ACC112 (cell line): ENCODE results near the gene BPIFA3.
"Not testable (repeated sequence)": the region's sequence is repeated elsewhere in the genome, so short reads cannot be mapped to it uniquely, and the experiment has no call there.

Experiments
- H2AFZ ChIP-seq: fragments of 200-600 bp; sonication (generic); one replicate; pipeline ENCODE4 v1.6.0; 2017; ENCODE audit warnings: antibody characterized with exemption, low read length; ENCODE audit not compliant: unreplicated experiment
- H3K27ac ChIP-seq: fragments of 200-600 bp; sonication (generic); 2 replicates; pipeline ENCODE4 v1.5.1; 2014; ENCODE audit warnings: low read depth, mild to moderate bottlenecking, antibody characterized with exemption, low read length, moderate library complexity
- H3K27me3 ChIP-seq: fragments of 200-600 bp; sonication (generic); 2 replicates; pipeline ENCODE4 v1.6.1; 2014; ENCODE audit warnings: mild to moderate bottlenecking, antibody characterized with exemption, low read length, moderate library complexity, mixed read lengths; ENCODE audit not compliant: insufficient read depth
- H3K36me3 ChIP-seq: fragments of 200-600 bp; sonication (generic); 2 replicates; pipeline ENCODE4 v1.6.1; 2016; ENCODE audit warnings: mild to moderate bottlenecking, antibody characterized with exemption, low read length, moderate library complexity, mixed read lengths; ENCODE audit not compliant: insufficient read depth
- H3K4me1 ChIP-seq: fragments of 200-600 bp; sonication (generic); one replicate; pipeline ENCODE4 v1.6.1; 2016; ENCODE audit warnings: low read length, mixed read lengths; ENCODE audit not compliant: insufficient read depth, unreplicated experiment, control insufficient read depth
- H3K4me3 ChIP-seq: fragments of 200-600 bp; sonication (generic); 2 replicates; pipeline ENCODE4 v1.5.1; 2014; ENCODE audit warnings: mild to moderate bottlenecking, low read depth, low read length
- H3K79me2 ChIP-seq: fragments of 200-600 bp; sonication (generic); one replicate; pipeline ENCODE4 v1.6.0; 2016; ENCODE audit warnings: low read length; ENCODE audit not compliant: control insufficient read depth, unreplicated experiment, insufficient read depth

Gene BPIFA3

GRCh38 chr20:33185031-33185590 is 32.0 kb upstream of the BPIFA3 start:
- not testable (repeated sequence) for H3K4me1 ChIP-seq, H2AFZ ChIP-seq
- H3K27me3 ChIP-seq: peaks cover 17% of the 10 kb centered on the region

GRCh38 chr20:33187491-33187890 is 29.7 kb upstream of the BPIFA3 start:
- no peak overlapping the region for H3K27ac ChIP-seq
- no peaks in the 10 kb centered on the region for H3K4me1 ChIP-seq
- H2AFZ ChIP-seq: no peak overlapping the region
- H3K79me2 ChIP-seq: no peaks in the 10 kb centered on the region
- no peaks in the 10 kb centered on the region for H3K36me3 ChIP-seq
- peaks cover 37% of the 10 kb centered on the region for H3K27me3 ChIP-seq
- no peak overlapping the region for H3K4me3 ChIP-seq

More at GRCh38 chr20:33185031-33185590, 32.0 kb upstream of the BPIFA3 start:
- not testable (repeated sequence) for H3K79me2 ChIP-seq, H3K27ac ChIP-seq, H3K36me3 ChIP-seq, H3K4me3 ChIP-seq

GRCh38 chr20:33188421-33188820 is 28.7 kb upstream of the BPIFA3 start:
- Histone ChIP-seq H3K4me1 (no peaks in the 10 kb centered on the region), H3K36me3 (no peaks in the 10 kb centered on the region), H3K4me3 (no peak overlapping the region), H3K27ac (no peak overlapping the region), H2AFZ (no peak overlapping the region), H3K27me3 (peaks cover 41% of the 10 kb centered on the region), H3K79me2 (no peaks in the 10 kb centered on the region)

GRCh38 chr20:33191484-33191883 is 25.7 kb upstream of the BPIFA3 start:
- Histone ChIP-seq H2AFZ (no peak overlapping the region), H3K27me3 (peaks cover 62% of the 10 kb centered on the region), H3K27ac (no peak overlapping the region), H3K4me1 (no peaks in the 10 kb centered on the region), H3K4me3 (no peak overlapping the region), H3K36me3 (no peaks in the 10 kb centered on the region), H3K79me2 (no peaks in the 10 kb centered on the region)

GRCh38 chr20:33191955-33192354 is 25.2 kb upstream of the BPIFA3 start:
- Histone ChIP-seq H3K27ac (no peak overlapping the region), H3K36me3 (no peaks in the 10 kb centered on the region), H3K27me3 (peaks cover 62% of the 10 kb centered on the region), H2AFZ (no peak overlapping the region), H3K79me2 (no peaks in the 10 kb centered on the region), H3K4me3 (no peak overlapping the region), H3K4me1 (no peaks in the 10 kb centered on the region)

GRCh38 chr20:33192912-33193501 is 24.1 kb upstream of the BPIFA3 start:
- Histone ChIP-seq H3K79me2 (no peaks in the 10 kb centered on the region), H3K27me3 (peaks cover 71% of the 10 kb centered on the region), H3K27ac (no peak overlapping the region), H3K4me3 (no peak overlapping the region), H2AFZ (no peak overlapping the region), H3K4me1 (no peaks in the 10 kb centered on the region), H3K36me3 (no peaks in the 10 kb centered on the region)

GRCh38 chr20:33199026-33199425 is 18.1 kb upstream of the BPIFA3 start:
- Histone ChIP-seq H3K36me3 (no peaks in the 10 kb centered on the region), H2AFZ (no peak overlapping the region), H3K27ac (no peak overlapping the region), H3K4me1 (no peaks in the 10 kb centered on the region), H3K27me3 (peaks cover 85% of the 10 kb centered on the region), H3K79me2 (no peaks in the 10 kb centered on the region), H3K4me3 (no peak overlapping the region)

- Histone ChIP-seq H3K4me1 (no peaks in the 10 kb centered on the region), H2AFZ (no peak overlapping the region), H3K79me2 (no peaks in the 10 kb centered on the region), H3K27me3 (peaks cover 90% of the 10 kb centered on the region), H3K4me3 (no peak overlapping the region), H3K36me3 (no peaks in the 10 kb centered on the region), H3K27ac (no peak overlapping the region)
Measured at GRCh38 chr20:33202451-33202850, 14.7 kb upstream of the BPIFA3 start.

GRCh38 chr20:33203444-33203843 is 13.7 kb upstream of the BPIFA3 start:
- Histone ChIP-seq H3K4me1 (no peaks in the 10 kb centered on the region), H3K36me3 (no peaks in the 10 kb centered on the region), H3K4me3 (no peak overlapping the region), H3K27ac (no peak overlapping the region), H2AFZ (no peak overlapping the region), H3K27me3 (peaks cover 95% of the 10 kb centered on the region), H3K79me2 (no peaks in the 10 kb centered on the region)

GRCh38 chr20:33209789-33210188 is 7.4 kb upstream of the BPIFA3 start:
- Histone ChIP-seq H3K27me3 (peaks cover 66% of the 10 kb centered on the region), H3K79me2 (no peaks in the 10 kb centered on the region), H3K36me3 (no peaks in the 10 kb centered on the region), H3K27ac (no peak overlapping the region), H2AFZ (no peak overlapping the region), H3K4me3 (no peak overlapping the region), H3K4me1 (no peaks in the 10 kb centered on the region)

GRCh38 chr20:33210371-33210770 is 6.8 kb upstream of the BPIFA3 start:
- peaks cover 66% of the 10 kb centered on the region for H3K27me3 ChIP-seq
- no peaks in the 10 kb centered on the region for H3K79me2 ChIP-seq

More at GRCh38 chr20:33210371-33210770, 6.8 kb upstream of the BPIFA3 start:
- no peaks in the 10 kb centered on the region for H3K36me3 ChIP-seq
- no peak overlapping the region for H2AFZ ChIP-seq
- no peaks in the 10 kb centered on the region for H3K4me1 ChIP-seq
- H3K4me3 ChIP-seq: no peak overlapping the region
- no peak overlapping the region for H3K27ac ChIP-seq
